Upper lobe of right lung (tissue), 1 donor: Measurements from ENCODE around the gene PCDHGC4. TPM values are rescaled to one million over a fixed set of nuclear protein-coding genes. Genes with fewer than 3 reads are reported as not detected.

Experiments
- ATAC-seq: fragments of 200-7000 bp; cut with Tn5 transposase; one replicate; pipeline ENCODE4 v1.9.1; 2020; ENCODE audit warnings: mild to moderate bottlenecking, moderate library complexity
- DNase-seq: peaks from one replicate; pipeline ENCODE4 v3.0.0-alpha.2; 2020
- H3K27ac ChIP-seq: fragments of 200-600 bp; one replicate; pipeline ENCODE4 v1.8.0; 2022
- H3K27me3 ChIP-seq: fragments of 200-600 bp; one replicate; pipeline ENCODE4 v1.8.0; 2022; ENCODE audit warnings: mild to moderate bottlenecking
- H3K36me3 ChIP-seq: fragments of 200-600 bp; one replicate; pipeline ENCODE4 v1.8.0; 2022
- H3K4me1 ChIP-seq: fragments of 200-600 bp; one replicate; pipeline ENCODE4 v1.8.0; 2022
- H3K4me3 ChIP-seq: fragments of 200-600 bp; one replicate; pipeline ENCODE4 v1.8.0; 2022; ENCODE audit warnings: mild to moderate bottlenecking
- H3K9me3 ChIP-seq: fragments of 200-600 bp; one replicate; pipeline ENCODE4 v1.8.0; 2022
- CTCF ChIP-seq: fragments of 200-600 bp; IDR thresholded peaks from one replicate; pipeline ENCODE4 v1.8.0; 2022; ENCODE audit warnings: antibody characterized with exemption
- intact Hi-C: fragments of 100-400 bp; cut with DNase I; formaldehyde crosslinking; loops from one replicate; pipeline ENCODE4 v1.11.0; 2022
- long read RNA-seq: library from polyadenylated mRNA; unstranded; transcript quantifications from one replicate; pipeline ENCODE4 v2.0.0, GENCODE V29; 2021
- total RNA-seq: library from RNA; stranded (reverse); fragmentation: NEBNext Ultra II Directional; extraction: Animal tissue kit (Norgen Biotek cat#: 25700); gene quantifications from one replicate; pipeline ENCODE4 v1.2.1, GENCODE V29; 2021
- donor health status: DM: no; HTN: yes; CAD: no; lungs with severe emphysema.

Gene PCDHGC4
- 1.8 TPM for total RNA-seq
- long read RNA-seq, result 0 reads

GRCh38 chr5:141484641-141485311 is at the start of gene PCDHGC4:
Gene PCDHGC4, plus strand, starts transcription at chr5:141485030. Its CDS starts 144 bp downstream, at chr5:141485174.
- no peaks in the 10 kb centered on the region for H3K9me3 ChIP-seq
- intact Hi-C loops, result no loop called here
- H3K27ac ChIP-seq, result no peak within 1 kb of the TSS
- H3K27me3 ChIP-seq, result peaks cover 5% of the 10 kb centered on the region
- ATAC-seq (peak; percentile 8), DNase-seq (no peak)
- H3K4me3 ChIP-seq, result peak within 1 kb of the TSS; percentile 33
- no peak for TF ChIP-seq CTCF
- H3K36me3 ChIP-seq, result peaks cover 4% of the 10 kb centered on the region
- peaks cover 18% of the 10 kb centered on the region for H3K4me1 ChIP-seq

DNA sequence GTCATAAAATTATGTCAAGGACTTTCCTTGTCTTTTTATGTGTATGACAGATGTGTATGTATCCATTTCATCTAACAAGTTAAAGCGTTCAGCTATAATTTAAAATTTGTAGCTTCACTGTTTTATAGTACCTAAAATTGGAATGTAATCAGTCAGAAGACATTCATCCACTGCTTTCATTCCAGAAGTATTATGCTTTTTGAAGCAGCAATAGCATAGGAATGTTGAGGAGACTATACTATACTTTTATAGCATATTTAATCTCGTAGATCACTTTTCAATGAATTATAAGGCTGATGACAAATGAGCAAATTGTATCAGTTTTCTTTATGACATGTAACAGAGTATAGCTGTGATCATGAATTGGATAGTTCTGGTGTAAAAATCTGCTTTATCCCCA is 47.6 kb upstream of the PCDHGC4 start:
- peaks cover 12% of the 10 kb centered on the region for H3K9me3 ChIP-seq
- intact Hi-C loops, result no loop called here
- H3K36me3 ChIP-seq, result no peaks in the 10 kb centered on the region
- no peak overlapping the region for H3K27ac ChIP-seq
- no peak for DNase-seq
- no peaks in the 10 kb centered on the region for H3K4me1 ChIP-seq
- no peak overlapping the region for H3K4me3 ChIP-seq
- no peak for TF ChIP-seq CTCF
- ATAC-seq, result no peak
- H3K27me3 ChIP-seq, result no peaks in the 10 kb centered on the region

DNA sequence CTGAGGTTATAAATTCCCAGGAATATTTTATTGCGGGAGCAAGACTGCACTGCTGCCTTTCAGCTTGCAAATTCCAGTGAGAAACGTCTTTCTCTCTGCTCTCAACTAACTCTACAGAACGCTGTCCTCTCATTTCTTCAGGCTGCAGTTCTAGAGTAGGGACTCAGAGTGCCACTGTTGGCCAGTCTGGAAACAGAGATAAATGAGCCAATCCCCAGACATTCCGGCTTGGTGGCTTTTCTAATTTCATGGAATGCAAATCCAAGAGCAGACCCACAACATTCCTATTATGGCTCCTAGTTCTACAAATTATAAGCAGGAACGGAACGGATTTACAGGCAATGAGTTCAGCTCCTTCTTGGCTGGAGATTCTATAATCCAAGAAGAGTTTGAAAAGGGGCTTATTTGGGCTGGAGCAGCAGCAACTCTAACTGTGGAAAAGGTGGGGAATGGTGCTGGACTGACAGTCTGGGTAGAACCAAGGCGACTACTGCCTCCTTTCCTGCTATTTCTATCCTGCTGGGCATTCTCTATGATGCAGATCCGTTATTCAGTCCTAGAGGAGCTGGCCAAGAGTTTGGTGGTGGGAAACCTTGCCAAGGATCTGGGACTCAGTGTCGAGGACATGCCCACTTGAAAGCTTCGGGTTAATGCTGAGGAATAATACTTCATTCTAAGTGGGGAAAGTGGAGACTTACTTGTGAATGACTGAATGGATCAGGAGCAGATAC is 45.3 kb upstream of the PCDHGC4 start:
- no peaks in the 10 kb centered on the region for H3K36me3 ChIP-seq
- TF ChIP-seq CTCF, result no peak
- H3K27me3 ChIP-seq, result no peaks in the 10 kb centered on the region
- peaks cover 13% of the 10 kb centered on the region for H3K9me3 ChIP-seq
- DNase-seq, result no peak
- no peaks in the 10 kb centered on the region for H3K4me1 ChIP-seq
- intact Hi-C loops, result no loop called here
- H3K4me3 ChIP-seq, result no peak overlapping the region
- ATAC-seq, result no peak
- H3K27ac ChIP-seq, result no peak overlapping the region

GRCh38 chr5:141440341-141440740 is 44.5 kb upstream of the PCDHGC4 start:
- H3K9me3 ChIP-seq, result peaks cover 16% of the 10 kb centered on the region
- intact Hi-C loops, result no loop called here
- ATAC-seq, result no peak

GRCh38 chr5:141441571-141442170 is 43.2 kb upstream of the PCDHGC4 start:
- Histone ChIP-seq H3K36me3 (no peaks in the 10 kb centered on the region), H3K27ac (no peak overlapping the region), H3K4me1 (no peaks in the 10 kb centered on the region), H3K27me3 (no peaks in the 10 kb centered on the region), H3K4me3 (no peak overlapping the region), H3K9me3 (peaks cover 19% of the 10 kb centered on the region)
- TF ChIP-seq CTCF, result no peak
- no peak for ATAC-seq
- intact Hi-C loops, result no loop called here
- no peak for DNase-seq

More at GRCh38 chr5:141440341-141440740, 44.5 kb upstream of the PCDHGC4 start:
- no peaks in the 10 kb centered on the region for H3K36me3 ChIP-seq
- no peak for TF ChIP-seq CTCF
- H3K27me3 ChIP-seq, result no peaks in the 10 kb centered on the region
- no peak overlapping the region for H3K27ac ChIP-seq
- H3K4me1 ChIP-seq, result no peaks in the 10 kb centered on the region
- DNase-seq, result no peak
- no peak overlapping the region for H3K4me3 ChIP-seq
